SK-N-SH (cell line): ENCODE results near the gene TNRC6C.

Experiments
- CHD2 ChIP-seq: fragments of 150-350 bp; IDR thresholded peaks from 2 replicates; pipeline ENCODE4 v1.6.1; 2018; ENCODE audit warnings: low read length; ENCODE audit not compliant: partially characterized antibody
- CTCF ChIP-seq: fragments of 200-600 bp; sonication (generic); IDR thresholded peaks from 2 replicates; pipeline ENCODE4 v1.6.1; 2017; ENCODE audit warnings: antibody characterized with exemption, mild to moderate bottlenecking, moderate library complexity
- EZH2phosphoT487 ChIP-seq: fragments of 200-600 bp; sonication (generic); IDR thresholded peaks from 2 replicates; pipeline ENCODE4 v1.6.1; 2017; ENCODE audit warnings: low read depth, mixed run types, mild to moderate bottlenecking, antibody characterized with exemption, moderate library complexity, borderline replicate concordance
- IRF3 ChIP-seq: fragments of 150-350 bp; IDR thresholded peaks from 2 replicates; pipeline ENCODE4 v1.6.1; 2016; ENCODE audit warnings: mild to moderate bottlenecking, low read depth, low read length
- MXI1 ChIP-seq: IDR thresholded peaks from 2 replicates; pipeline ENCODE4 v1.6.1; 2012; ENCODE audit warnings: mild to moderate bottlenecking, low read depth, low read length, improper control_type of control experiment
- RCOR1 ChIP-seq: fragments of 150-350 bp; IDR thresholded peaks from 2 replicates; pipeline ENCODE4 v1.6.1; 2017; ENCODE audit warnings: antibody characterized with exemption, low read length
- REST ChIP-seq: IDR thresholded peaks from 2 replicates; pipeline ENCODE4 v1.6.1; 2012; ENCODE audit warnings: mild to moderate bottlenecking, low read depth, low read length, moderate library complexity
- ZBTB33 ChIP-seq: IDR thresholded peaks from 2 replicates; pipeline ENCODE4 v1.4.0; 2012; ENCODE audit warnings: low read depth, borderline replicate concordance

GRCh38 chr17:78110363-78111015 is 152.0 kb downstream of the TNRC6C start:
- TF ChIP-seq EZH2phosphoT487 (no peak), CHD2 (no peak), CTCF (no peak), MXI1 (no peak), REST (no peak), IRF3 (no peak), ZBTB33 (no peak), RCOR1 (no peak)
